Keratinocyte (primary cell): ENCODE data around the gene TMEM52. TPM values are rescaled to one million over a fixed set of nuclear protein-coding genes. Genes with fewer than 3 reads are reported as not detected.

ENCODE experiments used
- DNase-seq: peaks from one replicate; pipeline ENCODE4 v3.0.0-alpha.2; 2011; ENCODE audit warnings: low read depth, missing footprints, low spot score
- FAIRE-seq: peaks from 2 replicates; lab custom pipeline; 2011; peaks lifted over from hg19 to GRCh38; lab: Jason Lieb, UNC
- H2AFZ ChIP-seq: 2 replicates; pipeline ENCODE4 v1.6.0; 2012; ENCODE audit warnings: low read length, control low read depth, inconsistent platforms; ENCODE audit not compliant: control insufficient read depth
- H3K27ac ChIP-seq: 2 replicates; pipeline ENCODE4 v1.5.1; 2011; ENCODE audit warnings: low read length; ENCODE audit not compliant: control insufficient read depth, insufficient read depth
- H3K27me3 ChIP-seq: 3 replicates; pipeline ENCODE4 v1.6.0; 2011; ENCODE audit warnings: low read length; ENCODE audit not compliant: control insufficient read depth, insufficient read depth; ENCODE audit errors: extremely low read depth
- H3K36me3 ChIP-seq, 2 experiments: 2 replicates in 1 of 2; 3 replicates in 1 of 2; pipeline ENCODE4 v1.5.1; 2011; ENCODE audit warnings: low read length in 2 of 2, mild to moderate bottlenecking in 1 of 2; ENCODE audit not compliant: control insufficient read depth in 2 of 2, insufficient read depth in 2 of 2; ENCODE audit errors: extremely low read depth in 1 of 2
- H3K4me1 ChIP-seq: 3 replicates; pipeline ENCODE4 v1.5.1; 2011; ENCODE audit warnings: low read length; ENCODE audit not compliant: control insufficient read depth, insufficient read depth; ENCODE audit errors: extremely low read depth
- H3K4me2 ChIP-seq: 3 replicates; pipeline ENCODE4 v1.6.0; 2011; ENCODE audit warnings: low read depth, low read length; ENCODE audit not compliant: control insufficient read depth, insufficient read depth; ENCODE audit errors: extremely low read depth
- H3K4me3 ChIP-seq, 3 experiments: fragments of 200-600 bp in 1 of 3; sonication (generic) in 1 of 3; 2 replicates in 2 of 3; 3 replicates in 1 of 3; pipeline ENCODE4 v1.5.1; 2011 to 2016; ENCODE audit warnings: low read length in 3 of 3, mild to moderate bottlenecking in 3 of 3, control low read depth in 2 of 3, inconsistent platforms in 1 of 3, low read depth in 1 of 3, mixed read lengths in 1 of 3, mixed run types in 1 of 3, moderate library complexity in 1 of 3; ENCODE audit not compliant: control insufficient read depth in 2 of 3, insufficient read depth in 2 of 3; ENCODE audit errors: extremely low read depth in 1 of 3
- H3K79me2 ChIP-seq: 2 replicates; pipeline ENCODE4 v1.6.0; 2012; ENCODE audit warnings: low read length; ENCODE audit not compliant: control insufficient read depth, insufficient read depth
- H3K9ac ChIP-seq: 3 replicates; pipeline ENCODE4 v1.6.0; 2011; ENCODE audit warnings: low read length; ENCODE audit not compliant: control insufficient read depth, insufficient read depth; ENCODE audit errors: extremely low read depth
- H3K9me1 ChIP-seq: 3 replicates; pipeline ENCODE4 v1.6.0; 2011; ENCODE audit warnings: low read length; ENCODE audit not compliant: control insufficient read depth, insufficient read depth; ENCODE audit errors: extremely low read depth
- H3K9me3 ChIP-seq: 2 replicates; pipeline ENCODE4 v1.5.1; 2012; ENCODE audit warnings: low read depth, low read length; ENCODE audit not compliant: control insufficient read depth
- H4K20me1 ChIP-seq: 3 replicates; pipeline ENCODE4 v1.6.0; 2011; ENCODE audit warnings: low read length; ENCODE audit not compliant: control insufficient read depth, insufficient read depth; ENCODE audit errors: extremely low read depth
- CTCF ChIP-seq, 3 experiments: IDR thresholded peaks in 1 of 3; conservative IDR thresholded peaks in 1 of 3; optimal IDR thresholded peaks in 1 of 3; 2 replicates in 2 of 3; 3 replicates in 1 of 3; pipeline versions ENCODE3 to v1.5.1; 2011; ENCODE audit warnings: low read length in 3 of 3, mild to moderate bottlenecking in 3 of 3, moderate library complexity in 2 of 3, control low read depth in 1 of 3, inconsistent platforms in 1 of 3; ENCODE audit not compliant: insufficient read depth in 2 of 3; ENCODE audit errors: extremely low read depth in 1 of 3
- EZH2 ChIP-seq: IDR thresholded peaks from one replicate; pipeline ENCODE4 v1.6.1; 2012; ENCODE audit warnings: inconsistent platforms, mild to moderate bottlenecking, low read length, moderate library complexity
- dilution Hi-C: fragments of 300-500 bp; cut with MboI; formaldehyde crosslinking; loops from one replicate; pipeline ENCODE4 v1.7.0; 2020; ENCODE audit warnings: low sequenced_read_pairs; ENCODE audit not compliant: extremely low pct_ligation_motif_present
- polyA plus RNA-seq, 5 experiments: library from polyadenylated mRNA; depleted of rRNA in 3 of 5; stranded (reverse) in 3 of 5; stranded (forward) in 1 of 5; unstranded in 1 of 5; fragments of >200 nt; gene quantifications; 1 replicate in 1 of 5; 2 replicates in 3 of 5; 3 replicates in 1 of 5; pipeline versions ENCODE4 v1.2.1 to v1.2.3, GENCODE V29; 2011 to 2012; ENCODE audit warnings: missing spikeins in 2 of 5, low read depth in 1 of 5, low replicate concordance in 1 of 5

Gene TMEM52
- polyA plus RNA-seq, 1 donor (not counting 4 experiments of a cell fraction or from before 2014, with no cell fraction given) = 0.10 TPM

GRCh38 chr1:1939296-1940122, 20.4 kb upstream of the TMEM52 start:
- Histone ChIP-seq H3K27me3 (peaks cover 9% of the 10 kb centered on the region), H3K9ac (no peak overlapping the region), H3K36me3 (no peaks in the 10 kb centered on the region), H3K4me3 (no peak overlapping the region), H3K9me1 (no peaks in the 10 kb centered on the region), H2AFZ (no peak overlapping the region), H3K9me3 (peaks cover 2% of the 10 kb centered on the region), H4K20me1 (no peaks in the 10 kb centered on the region), H3K79me2 (no peaks in the 10 kb centered on the region), H3K27ac (no peak overlapping the region), H3K4me2 (no peak overlapping the region), H3K4me1 (peaks cover 13% of the 10 kb centered on the region)
- no peak for FAIRE-seq
- no peak for TF ChIP-seq CTCF (optimal IDR thresholded peaks at IDR 0.05 in 1 of 3, IDR thresholded peaks at IDR 0.05 in 1 of 3, conservative IDR thresholded peaks at IDR 0.05 in 1 of 3; ENCODE audit: extremely low read depth in 1 of 3, insufficient read depth in 2 of 3, low read length in 3 of 3)
- no peak for TF ChIP-seq EZH2
- DNase-seq = no peak
- dilution Hi-C loops = no loop called here

- TF ChIP-seq EZH2 (no peak), CTCF (optimal IDR thresholded peaks at IDR 0.05 in 1 of 3, IDR thresholded peaks at IDR 0.05 in 1 of 3, conservative IDR thresholded peaks at IDR 0.05 in 1 of 3; ENCODE audit: extremely low read depth in 1 of 3, insufficient read depth in 2 of 3, low read length in 3 of 3) (no peak)
- no peak overlapping the region for H3K9ac ChIP-seq
- peaks cover 4% of the 10 kb centered on the region for H3K9me3 ChIP-seq
- H3K9me1 ChIP-seq = no peaks in the 10 kb centered on the region
- no peaks in the 10 kb centered on the region for H3K36me3 ChIP-seq
- FAIRE-seq (no peak), DNase-seq (no peak)
- H3K27ac ChIP-seq = no peak overlapping the region
- H3K4me2 ChIP-seq = no peak overlapping the region
- no peak overlapping the region for H3K4me3 ChIP-seq
- dilution Hi-C loops = no loop called here
- H3K79me2 ChIP-seq = no peaks in the 10 kb centered on the region
- peaks cover 9% of the 10 kb centered on the region for H3K27me3 ChIP-seq
- H4K20me1 ChIP-seq = no peaks in the 10 kb centered on the region
- peaks cover 13% of the 10 kb centered on the region for H3K4me1 ChIP-seq
- no peak overlapping the region for H2AFZ ChIP-seq
These were observed 19.7 kb upstream of the TMEM52 start for GRCh38 chr1:1938613-1939295.
